PC-9 (cell line): ENCODE data around the gene ADIPOR2.

ENCODE experiments used
- EZH2 ChIP-seq: fragments of 200-600 bp; sonication (generic); IDR thresholded peaks from 2 replicates; pipeline ENCODE4 v1.8.0; 2017; ENCODE audit warnings: antibody characterized with exemption, low read depth
- TF ChIP-seq, protein P1 (sequence below): fragments of 200-600 bp; sonication (generic); conservative IDR thresholded peaks from 2 replicates; pipeline ENCODE4 v1.6.1; 2017; ENCODE audit warnings: mixed run types, antibody characterized with exemption, mild to moderate bottlenecking, moderate library complexity

DNA sequence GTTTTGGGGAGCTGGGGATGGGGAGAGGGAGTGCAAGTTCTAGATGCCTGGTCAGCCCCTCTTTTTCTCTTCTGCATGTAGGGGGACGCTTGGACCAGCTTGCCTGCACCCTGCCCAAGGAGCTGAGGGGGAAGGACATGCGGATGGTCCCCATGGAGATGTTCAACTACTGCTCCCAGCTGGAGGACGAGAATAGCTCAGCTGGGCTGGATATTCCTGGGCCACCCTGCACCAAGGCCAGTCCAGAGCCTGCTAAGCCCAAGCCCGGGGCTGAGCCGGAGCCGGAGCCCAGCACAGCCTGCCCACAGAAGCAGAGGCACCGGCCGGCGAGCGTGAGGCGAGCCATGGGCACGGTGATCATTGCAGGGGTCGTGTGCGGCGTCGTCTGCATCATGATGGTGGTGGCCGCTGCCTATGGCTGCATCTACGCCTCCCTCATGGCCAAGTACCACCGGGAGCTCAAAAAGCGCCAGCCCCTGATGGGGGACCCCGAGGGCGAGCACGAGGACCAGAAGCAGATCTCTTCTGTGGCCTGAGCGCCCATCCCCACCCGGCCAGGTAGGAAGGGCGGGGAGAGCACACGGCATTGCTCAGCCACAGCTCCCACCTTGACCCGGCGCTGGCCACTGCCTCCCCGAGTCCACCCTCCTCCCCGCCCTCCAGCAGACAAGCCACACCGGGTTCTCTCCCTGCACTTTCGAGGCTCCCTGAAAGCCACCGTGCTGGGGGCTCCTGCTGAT, 143.5 kb downstream of the ADIPOR2 start:
- TF ChIP-seq, protein P1, sequence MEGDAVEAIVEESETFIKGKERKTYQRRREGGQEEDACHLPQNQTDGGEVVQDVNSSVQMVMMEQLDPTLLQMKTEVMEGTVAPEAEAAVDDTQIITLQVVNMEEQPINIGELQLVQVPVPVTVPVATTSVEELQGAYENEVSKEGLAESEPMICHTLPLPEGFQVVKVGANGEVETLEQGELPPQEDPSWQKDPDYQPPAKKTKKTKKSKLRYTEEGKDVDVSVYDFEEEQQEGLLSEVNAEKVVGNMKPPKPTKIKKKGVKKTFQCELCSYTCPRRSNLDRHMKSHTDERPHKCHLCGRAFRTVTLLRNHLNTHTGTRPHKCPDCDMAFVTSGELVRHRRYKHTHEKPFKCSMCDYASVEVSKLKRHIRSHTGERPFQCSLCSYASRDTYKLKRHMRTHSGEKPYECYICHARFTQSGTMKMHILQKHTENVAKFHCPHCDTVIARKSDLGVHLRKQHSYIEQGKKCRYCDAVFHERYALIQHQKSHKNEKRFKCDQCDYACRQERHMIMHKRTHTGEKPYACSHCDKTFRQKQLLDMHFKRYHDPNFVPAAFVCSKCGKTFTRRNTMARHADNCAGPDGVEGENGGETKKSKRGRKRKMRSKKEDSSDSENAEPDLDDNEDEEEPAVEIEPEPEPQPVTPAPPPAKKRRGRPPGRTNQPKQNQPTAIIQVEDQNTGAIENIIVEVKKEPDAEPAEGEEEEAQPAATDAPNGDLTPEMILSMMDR = no peak
- no peak for TF ChIP-seq EZH2
